SK-N-SH (cell line): Measurements from ENCODE around the gene TSG101. TPM values are rescaled to one million over a fixed set of nuclear protein-coding genes. Genes with fewer than 3 reads are reported as not detected.

Experiments used
- CTCF ChIA-PET: fragments of 300-600, 350-600 bp; formaldehyde crosslinking; extraction: SDS; loops from one replicate; lab custom pipeline; 2021; lab: Yijun Ruan, JAX
- POLR2A ChIA-PET: fragments of 350-600 bp; sonication (Branson Sonifier 250); formaldehyde crosslinking; extraction: SDS; loops from one replicate; lab custom pipeline; 2020; ENCODE audit warnings: antibody characterized with exemption, inconsistent platforms; lab: Yijun Ruan, JAX
- DNase-seq: peaks from one replicate; pipeline ENCODE4 v3.0.0; 2012
- H2AFZ ChIP-seq: fragments of 200-600 bp; sonication (generic); 2 replicates; pipeline ENCODE4 v1.8.1; 2016; ENCODE audit warnings: antibody characterized with exemption, mild to moderate bottlenecking, low read depth
- H3F3A ChIP-seq: fragments of 200-600 bp; sonication (generic); replicated peaks from 2 replicates; pipeline ENCODE3; 2016; ENCODE audit warnings: antibody characterized with exemption, mild to moderate bottlenecking; ENCODE audit not compliant: insufficient read depth
- H3K27ac ChIP-seq, 2 experiments: fragments of 200-500 bp in 1 of 2; fragments of 200-600 bp in 1 of 2; sonication (Bioruptor generic) in 1 of 2; sonication (generic), shearing (Covaris generic) in 1 of 2; 2 replicates each; pipeline versions ENCODE4 v1.5.1 to v1.6.1; 2014 to 2016; ENCODE audit warnings: low read depth in 2 of 2, inconsistent platforms in 1 of 2, low read length in 1 of 2, mild to moderate bottlenecking in 1 of 2, mixed read lengths in 1 of 2
- H3K27me3 ChIP-seq: fragments of 200-600 bp; sonication (generic), shearing (Covaris generic); 2 replicates; pipeline ENCODE4 v1.6.1; 2016; ENCODE audit warnings: mixed run types; ENCODE audit not compliant: insufficient read depth
- H3K36me3 ChIP-seq, 2 experiments: fragments of 200-500 bp in 1 of 2; fragments of 200-600 bp in 1 of 2; sonication (Bioruptor generic) in 1 of 2; sonication (generic) in 1 of 2; replicated peaks in 1 of 2; 2 replicates each; pipeline versions ENCODE3 to v1.5.1; 2014 to 2016; ENCODE audit warnings: low read length in 1 of 2, mild to moderate bottlenecking in 1 of 2; ENCODE audit not compliant: insufficient read depth in 2 of 2, control insufficient read depth in 1 of 2
- H3K4me1 ChIP-seq, 2 experiments: fragments of 200-500 bp in 1 of 2; fragments of 200-600 bp in 1 of 2; sonication (Bioruptor generic) in 1 of 2; sonication (generic), shearing (Covaris generic) in 1 of 2; 2 replicates each; pipeline versions ENCODE4 v1.5.1 to v1.6.1; 2014 to 2016; ENCODE audit warnings: low read depth in 1 of 2, low read length in 1 of 2, mixed run types in 1 of 2; ENCODE audit not compliant: insufficient read depth in 2 of 2, control insufficient read depth in 1 of 2
- H3K4me2 ChIP-seq: fragments of 200-600 bp; sonication (generic), shearing (Covaris generic); 2 replicates; pipeline ENCODE4 v1.6.1; 2017; ENCODE audit warnings: mixed run types
- H3K4me3 ChIP-seq, 2 experiments: fragments of 200-500 bp in 1 of 2; fragments of 200-600 bp in 1 of 2; sonication (Bioruptor generic) in 1 of 2; sonication (generic), shearing (Covaris generic) in 1 of 2; 2 replicates each; pipeline versions ENCODE4 v1.5.1 to v1.8.1; 2014 to 2016; ENCODE audit warnings: low read depth in 2 of 2, inconsistent platforms in 1 of 2, low read length in 1 of 2, mild to moderate bottlenecking in 1 of 2, mixed read lengths in 1 of 2, moderate library complexity in 1 of 2
- H3K79me2 ChIP-seq: fragments of 200-600 bp; sonication (generic); 2 replicates; pipeline ENCODE4 v1.8.1; 2017; ENCODE audit warnings: mild to moderate bottlenecking; ENCODE audit not compliant: insufficient read depth
- H3K9ac ChIP-seq: fragments of 200-600 bp; sonication (generic); 2 replicates; pipeline ENCODE4 v1.6.1; 2017; ENCODE audit warnings: mixed run types
- H3K9me2 ChIP-seq: fragments of 200-600 bp; sonication (generic); 2 replicates; pipeline ENCODE4 v1.6.1; 2017; ENCODE audit warnings: mixed run types
- H3K9me3 ChIP-seq: fragments of 200-600 bp; sonication (generic); 2 replicates; pipeline ENCODE4 v1.6.1; 2017; ENCODE audit warnings: mixed run types, mild to moderate bottlenecking, moderate library complexity
- H4K20me1 ChIP-seq: fragments of 200-600 bp; sonication (generic); 2 replicates; pipeline ENCODE4 v1.6.1; 2017; ENCODE audit warnings: mild to moderate bottlenecking, mixed run types; ENCODE audit not compliant: insufficient read depth
- CHD2 ChIP-seq: fragments of 150-350 bp; IDR thresholded peaks from 2 replicates; pipeline ENCODE4 v1.6.1; 2018; ENCODE audit warnings: low read length; ENCODE audit not compliant: partially characterized antibody
- EP300 ChIP-seq, 2 experiments: IDR thresholded peaks; 2 replicates each; pipeline versions ENCODE4 v1.4.0 to v1.6.1; 2012; ENCODE audit warnings: borderline replicate concordance in 1 of 2, low read depth in 1 of 2, low read length in 1 of 2
- FOSL2 ChIP-seq: IDR thresholded peaks from 2 replicates; pipeline ENCODE4 v1.4.0; 2012; ENCODE audit warnings: low read depth, mild to moderate bottlenecking, moderate library complexity, borderline replicate concordance
- FOXJ3 ChIP-seq: sonication (generic); formaldehyde crosslinking; IDR thresholded peaks from 2 replicates; pipeline ENCODE4 v1.5.1; 2020; ENCODE audit warnings: mild to moderate bottlenecking, missing genetic modification reagents
- FOXM1 ChIP-seq: IDR thresholded peaks from 2 replicates; pipeline ENCODE4 v1.4.0; 2012; ENCODE audit warnings: low read depth, mild to moderate bottlenecking
- GABPA ChIP-seq: IDR thresholded peaks from 2 replicates; pipeline ENCODE4 v1.4.0; 2012; ENCODE audit warnings: low read depth, mild to moderate bottlenecking
- GATA2 ChIP-seq: sonication (generic); formaldehyde crosslinking; IDR thresholded peaks from 2 replicates; pipeline ENCODE4 v1.5.0; 2020; ENCODE audit warnings: mild to moderate bottlenecking, missing genetic modification reagents
- JUND ChIP-seq: IDR thresholded peaks from 2 replicates; pipeline ENCODE4 v1.4.0; 2012
- MEF2A ChIP-seq: IDR thresholded peaks from 2 replicates; pipeline ENCODE4 v1.4.0; 2012; ENCODE audit warnings: low read depth, borderline replicate concordance
- NFIC ChIP-seq: IDR thresholded peaks from 2 replicates; pipeline ENCODE4 v1.4.0; 2012; ENCODE audit warnings: borderline replicate concordance
- NRF1 ChIP-seq: IDR thresholded peaks from 2 replicates; pipeline ENCODE4 v1.6.1; 2012; ENCODE audit warnings: low read depth, mild to moderate bottlenecking, low read length
- POLR2AphosphoS5 ChIP-seq: IDR thresholded peaks from 2 replicates; pipeline ENCODE4 v1.6.1; 2012; ENCODE audit warnings: low read depth, low read length
- RAD21 ChIP-seq: IDR thresholded peaks from 2 replicates; pipeline ENCODE4 v1.6.1; 2012; ENCODE audit warnings: mild to moderate bottlenecking, low read length
- RFX5 ChIP-seq: IDR thresholded peaks from 2 replicates; pipeline ENCODE4 v1.6.1; 2012; ENCODE audit warnings: mild to moderate bottlenecking, improper control_type of control experiment, low read length
- RXRA ChIP-seq: IDR thresholded peaks from 2 replicates; pipeline ENCODE4 v1.4.0; 2012; ENCODE audit warnings: low read depth, mild to moderate bottlenecking, borderline replicate concordance
- SIN3A ChIP-seq: IDR thresholded peaks from 2 replicates; pipeline ENCODE4 v1.6.1; 2012; ENCODE audit warnings: low read depth, mild to moderate bottlenecking, low read length, moderate library complexity, borderline replicate concordance
- SMC3 ChIP-seq: IDR thresholded peaks from 2 replicates; pipeline ENCODE4 v1.6.1; 2012; ENCODE audit warnings: low read depth, low read length, improper control_type of control experiment
- TAF1 ChIP-seq: IDR thresholded peaks from 2 replicates; pipeline ENCODE4 v1.6.1; 2012; ENCODE audit warnings: low read depth, mild to moderate bottlenecking, low read length, moderate library complexity, borderline replicate concordance
- WGBS: methylation state at CpG from one replicate; pipeline ENCODE4 v1.1.6; 2017; ENCODE audit warnings: low lambda C conversion rate; 5-methylcytosine and 5-hydroxymethylcytosine counted together
- polyA plus RNA-seq, 3 experiments: library from polyadenylated mRNA; depleted of rRNA; stranded (reverse); fragments of >200 nt; gene quantifications; 2 replicates each; pipeline ENCODE4 v1.2.3, GENCODE V29; 2012
- TF ChIP-seq, protein P1 (sequence below): IDR thresholded peaks from 2 replicates; pipeline ENCODE4 v1.4.0; 2012; ENCODE audit warnings: low read depth, borderline replicate concordance
- TF ChIP-seq, protein P2 (sequence below): fragments of 200-600 bp; sonication (generic); IDR thresholded peaks from 2 replicates; pipeline ENCODE4 v1.6.1; 2017; ENCODE audit warnings: antibody characterized with exemption, mild to moderate bottlenecking, moderate library complexity
- TF ChIP-seq, protein P3 (sequence below): fragments of 150-350 bp; IDR thresholded peaks from 2 replicates; pipeline ENCODE4 v1.6.1; 2016; ENCODE audit warnings: mild to moderate bottlenecking, low read depth, low read length
- TF ChIP-seq, protein P4 (sequence below): fragments of 150-350 bp; IDR thresholded peaks from 2 replicates; pipeline ENCODE4 v1.6.1; 2017; ENCODE audit warnings: antibody characterized with exemption, low read length, low read depth, borderline replicate concordance

Gene TSG101
- polyA plus RNA-seq, 1 of the 3 experiments (the other 2 are of a cell fraction): 164 TPM

DNA sequence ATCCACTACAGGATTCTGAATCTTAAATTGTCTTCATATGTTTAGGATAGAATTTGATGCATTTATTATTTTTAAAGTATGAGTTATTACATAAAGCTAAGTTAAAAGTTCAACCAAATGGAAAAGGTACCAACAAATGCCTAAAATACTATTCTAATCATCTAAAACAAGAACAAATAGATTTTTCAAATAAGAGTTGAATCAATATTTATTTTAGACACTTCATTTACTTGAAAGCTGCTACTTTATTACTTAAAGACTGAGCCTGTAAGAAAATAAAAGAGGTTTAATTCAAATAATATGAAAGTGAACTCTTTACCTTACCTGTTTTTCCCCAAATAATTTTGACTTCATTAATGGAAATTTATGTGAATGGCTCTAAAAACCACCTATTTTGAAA is 54.2 kb downstream of the TSG101 start (continued):
- TF ChIP-seq RFX5 (no peak), RAD21 (no peak), CHD2 (no peak), FOXJ3 (CRISPR knock-in tag) (no peak), GATA2 (CRISPR knock-in tag) (no peak), SMC3 (no peak), FOSL2 (no peak)
- TF ChIP-seq, protein P1, sequence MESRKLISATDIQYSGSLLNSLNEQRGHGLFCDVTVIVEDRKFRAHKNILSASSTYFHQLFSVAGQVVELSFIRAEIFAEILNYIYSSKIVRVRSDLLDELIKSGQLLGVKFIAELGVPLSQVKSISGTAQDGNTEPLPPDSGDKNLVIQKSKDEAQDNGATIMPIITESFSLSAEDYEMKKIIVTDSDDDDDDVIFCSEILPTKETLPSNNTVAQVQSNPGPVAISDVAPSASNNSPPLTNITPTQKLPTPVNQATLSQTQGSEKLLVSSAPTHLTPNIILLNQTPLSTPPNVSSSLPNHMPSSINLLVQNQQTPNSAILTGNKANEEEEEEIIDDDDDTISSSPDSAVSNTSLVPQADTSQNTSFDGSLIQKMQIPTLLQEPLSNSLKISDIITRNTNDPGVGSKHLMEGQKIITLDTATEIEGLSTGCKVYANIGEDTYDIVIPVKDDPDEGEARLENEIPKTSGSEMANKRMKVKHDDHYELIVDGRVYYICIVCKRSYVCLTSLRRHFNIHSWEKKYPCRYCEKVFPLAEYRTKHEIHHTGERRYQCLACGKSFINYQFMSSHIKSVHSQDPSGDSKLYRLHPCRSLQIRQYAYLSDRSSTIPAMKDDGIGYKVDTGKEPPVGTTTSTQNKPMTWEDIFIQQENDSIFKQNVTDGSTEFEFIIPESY: no peak

DNA sequence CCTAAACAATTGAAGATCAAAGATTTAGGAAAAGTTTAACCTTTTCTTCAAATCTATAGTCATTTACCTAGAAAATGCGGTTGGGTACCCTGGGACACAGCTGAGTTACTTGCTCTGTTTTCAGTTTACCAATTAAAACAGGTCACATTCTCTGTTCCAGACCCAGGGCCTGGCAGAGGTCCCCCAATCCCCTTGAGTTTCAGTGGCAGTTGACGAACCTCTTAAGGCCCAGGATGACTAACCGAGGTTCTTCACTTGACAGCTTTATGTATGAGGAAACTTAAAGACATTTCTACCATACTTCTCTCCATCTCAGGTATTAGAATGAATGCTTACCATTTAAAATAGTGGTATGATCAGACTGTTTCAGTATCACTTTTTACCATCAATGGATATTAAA is 54.7 kb downstream of the TSG101 start:
- H3K4me2 ChIP-seq: no peak overlapping the region
- no peak overlapping the region for H3K4me3 ChIP-seq
- TF ChIP-seq, protein P2, sequence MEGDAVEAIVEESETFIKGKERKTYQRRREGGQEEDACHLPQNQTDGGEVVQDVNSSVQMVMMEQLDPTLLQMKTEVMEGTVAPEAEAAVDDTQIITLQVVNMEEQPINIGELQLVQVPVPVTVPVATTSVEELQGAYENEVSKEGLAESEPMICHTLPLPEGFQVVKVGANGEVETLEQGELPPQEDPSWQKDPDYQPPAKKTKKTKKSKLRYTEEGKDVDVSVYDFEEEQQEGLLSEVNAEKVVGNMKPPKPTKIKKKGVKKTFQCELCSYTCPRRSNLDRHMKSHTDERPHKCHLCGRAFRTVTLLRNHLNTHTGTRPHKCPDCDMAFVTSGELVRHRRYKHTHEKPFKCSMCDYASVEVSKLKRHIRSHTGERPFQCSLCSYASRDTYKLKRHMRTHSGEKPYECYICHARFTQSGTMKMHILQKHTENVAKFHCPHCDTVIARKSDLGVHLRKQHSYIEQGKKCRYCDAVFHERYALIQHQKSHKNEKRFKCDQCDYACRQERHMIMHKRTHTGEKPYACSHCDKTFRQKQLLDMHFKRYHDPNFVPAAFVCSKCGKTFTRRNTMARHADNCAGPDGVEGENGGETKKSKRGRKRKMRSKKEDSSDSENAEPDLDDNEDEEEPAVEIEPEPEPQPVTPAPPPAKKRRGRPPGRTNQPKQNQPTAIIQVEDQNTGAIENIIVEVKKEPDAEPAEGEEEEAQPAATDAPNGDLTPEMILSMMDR: no peak
- TF ChIP-seq RFX5: no peak
- TF ChIP-seq POLR2AphosphoS5: no peak
- TF ChIP-seq JUND: no peak
- no peak for TF ChIP-seq FOXM1
- TF ChIP-seq RXRA: no peak
- TF ChIP-seq SIN3A: no peak
- no peak for TF ChIP-seq EP300 (IDR thresholded peaks at IDR 0.05; ENCODE audit: borderline replicate concordance in 1 of 2, low read depth in 1 of 2, low read length in 1 of 2)
- no peak for TF ChIP-seq CHD2
- TF ChIP-seq, protein P3, sequence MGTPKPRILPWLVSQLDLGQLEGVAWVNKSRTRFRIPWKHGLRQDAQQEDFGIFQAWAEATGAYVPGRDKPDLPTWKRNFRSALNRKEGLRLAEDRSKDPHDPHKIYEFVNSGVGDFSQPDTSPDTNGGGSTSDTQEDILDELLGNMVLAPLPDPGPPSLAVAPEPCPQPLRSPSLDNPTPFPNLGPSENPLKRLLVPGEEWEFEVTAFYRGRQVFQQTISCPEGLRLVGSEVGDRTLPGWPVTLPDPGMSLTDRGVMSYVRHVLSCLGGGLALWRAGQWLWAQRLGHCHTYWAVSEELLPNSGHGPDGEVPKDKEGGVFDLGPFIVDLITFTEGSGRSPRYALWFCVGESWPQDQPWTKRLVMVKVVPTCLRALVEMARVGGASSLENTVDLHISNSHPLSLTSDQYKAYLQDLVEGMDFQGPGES: no peak
- TF ChIP-seq NRF1: no peak
- TF ChIP-seq FOSL2: no peak
- TF ChIP-seq GABPA: no peak
- TF ChIP-seq MEF2A: no peak
- TF ChIP-seq RAD21: no peak
- TF ChIP-seq NFIC: no peak
- TF ChIP-seq, protein P4, sequence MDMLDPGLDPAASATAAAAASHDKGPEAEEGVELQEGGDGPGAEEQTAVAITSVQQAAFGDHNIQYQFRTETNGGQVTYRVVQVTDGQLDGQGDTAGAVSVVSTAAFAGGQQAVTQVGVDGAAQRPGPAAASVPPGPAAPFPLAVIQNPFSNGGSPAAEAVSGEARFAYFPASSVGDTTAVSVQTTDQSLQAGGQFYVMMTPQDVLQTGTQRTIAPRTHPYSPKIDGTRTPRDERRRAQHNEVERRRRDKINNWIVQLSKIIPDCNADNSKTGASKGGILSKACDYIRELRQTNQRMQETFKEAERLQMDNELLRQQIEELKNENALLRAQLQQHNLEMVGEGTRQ: no peak
- TF ChIP-seq TAF1: no peak
- no peak for TF ChIP-seq SMC3
- ChIA-PET CTCF (no interaction called here), POLR2A (no interaction called here)
- no peaks in the 10 kb centered on the region for H3K27me3 ChIP-seq
- H3K4me1 ChIP-seq: no peaks in the 10 kb centered on the region
- 96% methylated on average over 3 of the region's 3 CpGs for WGBS
- no peaks in the 10 kb centered on the region for H3K79me2 ChIP-seq
- H3K9me3 ChIP-seq: no peaks in the 10 kb centered on the region
- H3K27ac ChIP-seq: no peak overlapping the region
- no peak overlapping the region for H3K9ac ChIP-seq
- H3K36me3 ChIP-seq: peaks cover 18 to 23% of the 10 kb centered on the region in 2 experiments
- no peaks in the 10 kb centered on the region for H3K9me2 ChIP-seq
- H2AFZ ChIP-seq: no peak overlapping the region
- H3F3A ChIP-seq: no peaks in the 10 kb centered on the region
- no peaks in the 10 kb centered on the region for H4K20me1 ChIP-seq
- DNase-seq: no peak
